Breast epithelium (tissue), 4 donors: ENCODE data around the gene CACNA1E. TPM values are rescaled to one million over a fixed set of nuclear protein-coding genes. Genes with fewer than 3 reads are reported as not detected.

ENCODE experiments used
- DNase-seq, 2 donors: peaks; one replicate each; pipeline ENCODE4 v3.0.0-alpha.2; 2019; ENCODE audit warnings: low spot score in 2 of 2
- H3K27ac ChIP-seq, 2 donors: fragments of 200-600 bp; sonication (generic) in 1 of 2; one replicate each; pipeline ENCODE4 v1.5.1; 2016 to 2019; ENCODE audit warnings: mild to moderate bottlenecking in 1 of 2
- H3K27me3 ChIP-seq, 2 donors: fragments of 200-600 bp; sonication (generic) in 1 of 2; one replicate each; pipeline versions ENCODE4 v1.5.1 to v1.6.0; 2017 to 2019; ENCODE audit warnings: control low read depth in 1 of 2, mild to moderate bottlenecking in 1 of 2
- H3K36me3 ChIP-seq: fragments of 200-600 bp; one replicate; pipeline ENCODE4 v1.5.1; 2019
- H3K4me1 ChIP-seq, 2 donors: fragments of 200-600 bp; sonication (generic); one replicate each; pipeline ENCODE4 v1.5.1; 2016 to 2019; ENCODE audit warnings: control low read depth in 1 of 2
- H3K4me3 ChIP-seq, 3 donors: fragments of 200-600 bp; sonication (generic); 1 replicate in 2 of 3; 2 replicates in 1 of 3; pipeline ENCODE4 v1.5.1; 2016 to 2019; ENCODE audit warnings: mild to moderate bottlenecking in 3 of 3, moderate library complexity in 2 of 3
- H3K9me3 ChIP-seq, 2 donors: fragments of 200-600 bp; sonication (generic) in 1 of 2; one replicate each; pipeline ENCODE4 v1.5.1; 2016 to 2019; ENCODE audit warnings: control low read depth in 1 of 2
- CTCF ChIP-seq, 3 donors: fragments of 450-650 bp; IDR thresholded peaks; one replicate each; pipeline ENCODE4 v1.5.1; 2016 to 2017; ENCODE audit warnings: antibody characterized with exemption in 3 of 3, mild to moderate bottlenecking in 3 of 3, moderate library complexity in 3 of 3
- POLR2A ChIP-seq: fragments of 450-650 bp; IDR thresholded peaks from one replicate; pipeline ENCODE4 v1.6.1; 2016; ENCODE audit warnings: antibody characterized with exemption, mild to moderate bottlenecking, moderate library complexity
- POLR2AphosphoS5 ChIP-seq, 3 donors: sonication (generic); formaldehyde crosslinking; IDR thresholded peaks; one replicate each; pipeline ENCODE4 v1.6.1; 2017; ENCODE audit warnings: antibody characterized with exemption in 3 of 3
- intact Hi-C: fragments of 100-400 bp; cut with DNase I; formaldehyde crosslinking; loops from one replicate; pipeline ENCODE4 v1.15.1; 2023; ENCODE audit warnings: low total_unique reads
- total RNA-seq, 3 donors: library from RNA; depleted of rRNA; stranded (reverse); fragments of >200 nt; gene quantifications; one replicate each; pipeline ENCODE4 v1.1.0, GENCODE V29; 2016

CACNA1E gene
- total RNA-seq, 3 donors from 2014 or later = under 0.01 TPM; not detected in 2

DNA sequence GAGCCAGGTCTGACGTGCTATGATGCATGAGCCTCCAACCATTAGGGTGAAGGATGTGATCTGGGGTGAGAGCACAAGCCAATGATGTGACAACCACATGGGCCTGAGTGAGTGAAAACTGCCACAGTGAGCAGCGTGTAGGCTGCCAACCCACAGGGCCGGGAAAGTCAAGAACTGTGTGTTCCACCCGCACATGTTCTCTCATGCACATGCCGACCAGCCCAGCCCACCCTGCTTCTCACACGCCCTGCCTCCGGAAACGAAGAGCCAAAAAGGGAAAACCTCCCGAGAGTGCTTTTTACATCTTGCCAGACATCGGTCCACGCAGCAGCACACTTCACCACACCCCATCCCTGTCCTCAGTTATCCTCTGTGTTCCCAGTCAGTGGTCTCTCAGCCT, 197.0 kb downstream of the CACNA1E start:
- TF ChIP-seq POLR2AphosphoS5 (IDR thresholded peaks at IDR 0.05) (no peak), CTCF (IDR thresholded peaks at IDR 0.05) (no peak), POLR2A (no peak)
- intact Hi-C loops = no loop called here
- Histone ChIP-seq H3K4me3 (no peak overlapping the region), H3K27me3 (no peaks in the 10 kb centered on the region), H3K36me3 (no peaks in the 10 kb centered on the region), H3K4me1 (no peaks in the 10 kb centered on the region), H3K27ac (no peak overlapping the region), H3K9me3 (no peaks in the 10 kb centered on the region)
- DNase-seq = no peak

- H3K9me3 ChIP-seq = no peaks in the 10 kb centered on the region
- no peak overlapping the region for H3K27ac ChIP-seq
- no peak for DNase-seq
- TF ChIP-seq POLR2AphosphoS5 (IDR thresholded peaks at IDR 0.05) (no peak), POLR2A (no peak), CTCF (IDR thresholded peaks at IDR 0.05) (no peak)
- H3K36me3 ChIP-seq = no peaks in the 10 kb centered on the region
- no peak overlapping the region for H3K4me3 ChIP-seq
- intact Hi-C loops = no loop called here
- no peaks in the 10 kb centered on the region for H3K27me3 ChIP-seq
- H3K4me1 ChIP-seq = no peaks in the 10 kb centered on the region
Measured at GRCh38 chr1:181680871-181681270, 197.6 kb downstream of the CACNA1E start.

DNA sequence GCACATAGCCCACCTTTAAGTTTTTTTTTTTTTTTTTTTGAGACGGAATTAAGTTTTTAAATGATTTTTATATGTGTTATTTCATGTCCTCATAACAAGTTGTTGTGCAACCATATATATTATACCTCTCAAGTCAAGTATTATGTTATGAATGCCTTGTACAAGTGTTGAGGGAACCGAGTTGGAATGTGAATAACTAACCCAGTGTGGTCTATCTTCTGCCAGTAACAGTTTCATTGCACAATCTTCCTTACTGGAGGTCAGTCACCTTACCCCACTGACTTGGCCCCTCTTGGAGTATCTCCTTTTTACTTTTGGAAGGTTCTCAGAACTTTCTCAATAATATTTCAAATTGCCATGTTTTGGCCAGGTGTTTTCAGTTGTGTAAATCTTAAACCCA, 201.9 kb downstream of the CACNA1E start:
- TF ChIP-seq POLR2AphosphoS5 (IDR thresholded peaks at IDR 0.05) = no peak
- no peak for TF ChIP-seq POLR2A
- TF ChIP-seq CTCF (IDR thresholded peaks at IDR 0.05) = no peak
- Histone ChIP-seq H3K27ac (no peak overlapping the region), H3K36me3 (no peaks in the 10 kb centered on the region), H3K4me3 (no peak overlapping the region), H3K4me1 (no peaks in the 10 kb centered on the region), H3K9me3 (no peaks in the 10 kb centered on the region), H3K27me3 (no peaks in the 10 kb centered on the region)
- DNase-seq = no peak
- intact Hi-C loops = no loop called here

DNA sequence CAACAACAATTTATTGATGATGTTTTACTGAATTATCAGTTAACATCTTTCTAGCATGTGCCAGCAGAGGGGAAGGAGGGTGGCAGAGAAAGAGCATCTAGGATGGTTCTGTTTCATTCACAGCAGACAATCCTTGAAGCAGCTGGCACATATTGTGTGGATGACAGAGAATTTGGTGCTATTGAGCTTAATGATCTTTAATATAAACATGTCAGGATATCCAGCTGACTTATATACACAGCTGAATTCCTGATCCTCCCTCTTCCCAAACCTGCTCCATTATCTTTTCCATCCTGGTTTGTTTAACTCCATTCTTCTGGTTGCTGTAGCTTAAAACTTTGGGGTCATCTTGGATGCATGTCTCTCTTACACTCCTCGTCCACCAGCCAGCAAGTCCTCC, 218.6 kb downstream of the CACNA1E start:
- no peak for DNase-seq
- no peaks in the 10 kb centered on the region for H3K36me3 ChIP-seq
- no peaks in the 10 kb centered on the region for H3K9me3 ChIP-seq
- no peak overlapping the region for H3K27ac ChIP-seq
- intact Hi-C loops = no loop called here
- H3K4me3 ChIP-seq = no peak overlapping the region
- H3K27me3 ChIP-seq = no peaks in the 10 kb centered on the region
- no peak for TF ChIP-seq POLR2AphosphoS5 (IDR thresholded peaks at IDR 0.05)
- no peak for TF ChIP-seq POLR2A
- no peaks in the 10 kb centered on the region for H3K4me1 ChIP-seq

DNA sequence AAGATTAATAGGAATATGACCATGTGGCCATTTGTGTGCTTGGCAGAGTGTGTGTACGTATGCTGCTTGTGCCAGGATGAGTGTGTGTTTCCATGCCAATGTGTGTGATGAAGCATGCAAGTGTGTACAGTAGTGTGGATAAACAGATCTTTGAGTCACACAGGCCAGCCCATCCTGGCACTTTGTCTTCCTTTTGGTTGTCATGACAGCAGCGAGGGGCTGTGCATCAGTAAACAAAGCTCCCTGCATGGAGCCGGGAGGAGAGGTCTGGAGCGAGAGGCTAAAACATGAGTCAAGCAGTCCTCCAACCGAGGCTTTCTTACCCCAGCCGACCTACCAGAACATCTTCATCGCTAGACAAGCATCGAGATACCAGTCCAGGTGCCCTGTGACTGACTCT, 221.2 kb downstream of the CACNA1E start:
- Histone ChIP-seq H3K27me3 (no peaks in the 10 kb centered on the region), H3K9me3 (no peaks in the 10 kb centered on the region), H3K36me3 (no peaks in the 10 kb centered on the region), H3K4me1 (no peaks in the 10 kb centered on the region), H3K27ac (no peak overlapping the region), H3K4me3 (no peak overlapping the region)
- intact Hi-C loops = no loop called here
- DNase-seq = no peak
- no peak for TF ChIP-seq POLR2AphosphoS5 (IDR thresholded peaks at IDR 0.05)
- no peak for TF ChIP-seq CTCF (IDR thresholded peaks at IDR 0.05)
- TF ChIP-seq POLR2A = no peak

DNA sequence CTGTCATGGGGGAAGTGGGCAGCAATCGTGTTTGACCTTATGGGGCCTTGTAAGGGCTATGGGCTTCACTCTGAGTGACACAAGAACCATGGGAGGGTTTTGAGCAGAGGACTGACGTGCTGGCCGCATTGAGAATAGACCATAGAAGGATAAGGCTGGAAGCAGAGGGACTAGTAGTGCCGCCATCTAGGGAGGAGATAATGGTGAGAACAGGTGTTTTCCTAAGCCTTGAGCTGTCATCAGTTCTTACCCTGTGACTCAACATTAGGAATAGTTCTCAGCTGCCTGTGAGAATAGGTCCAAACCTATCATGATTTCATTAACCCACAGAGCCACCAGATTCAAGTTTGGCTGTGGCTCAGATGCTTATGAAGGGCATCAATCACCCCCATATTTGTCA, 228.5 kb downstream of the CACNA1E start:
- Histone ChIP-seq H3K27ac (no peak overlapping the region), H3K27me3 (no peaks in the 10 kb centered on the region), H3K4me3 (no peak overlapping the region), H3K36me3 (no peaks in the 10 kb centered on the region), H3K4me1 (no peaks in the 10 kb centered on the region), H3K9me3 (no peaks in the 10 kb centered on the region)
- no peak for TF ChIP-seq POLR2A
- no peak for TF ChIP-seq POLR2AphosphoS5 (IDR thresholded peaks at IDR 0.05)
- TF ChIP-seq CTCF (IDR thresholded peaks at IDR 0.05) = no peak
- no peak for DNase-seq
- intact Hi-C loops = no loop called here
